AG09319 (cell line): ENCODE data around the gene BMAL2.

ENCODE experiments used
- DNase-seq: peaks from one replicate; pipeline ENCODE4 v3.0.0-alpha.2; 2010; ENCODE audit warnings: low read depth; ENCODE audit errors: extremely low read depth
- TF ChIP-seq, protein P1 (sequence below): IDR thresholded peaks from 2 replicates; pipeline ENCODE4 v1.5.1; 2011; ENCODE audit warnings: low read depth, mild to moderate bottlenecking, inconsistent platforms, low read length, moderate library complexity

The BMAL2 gene

DNA sequence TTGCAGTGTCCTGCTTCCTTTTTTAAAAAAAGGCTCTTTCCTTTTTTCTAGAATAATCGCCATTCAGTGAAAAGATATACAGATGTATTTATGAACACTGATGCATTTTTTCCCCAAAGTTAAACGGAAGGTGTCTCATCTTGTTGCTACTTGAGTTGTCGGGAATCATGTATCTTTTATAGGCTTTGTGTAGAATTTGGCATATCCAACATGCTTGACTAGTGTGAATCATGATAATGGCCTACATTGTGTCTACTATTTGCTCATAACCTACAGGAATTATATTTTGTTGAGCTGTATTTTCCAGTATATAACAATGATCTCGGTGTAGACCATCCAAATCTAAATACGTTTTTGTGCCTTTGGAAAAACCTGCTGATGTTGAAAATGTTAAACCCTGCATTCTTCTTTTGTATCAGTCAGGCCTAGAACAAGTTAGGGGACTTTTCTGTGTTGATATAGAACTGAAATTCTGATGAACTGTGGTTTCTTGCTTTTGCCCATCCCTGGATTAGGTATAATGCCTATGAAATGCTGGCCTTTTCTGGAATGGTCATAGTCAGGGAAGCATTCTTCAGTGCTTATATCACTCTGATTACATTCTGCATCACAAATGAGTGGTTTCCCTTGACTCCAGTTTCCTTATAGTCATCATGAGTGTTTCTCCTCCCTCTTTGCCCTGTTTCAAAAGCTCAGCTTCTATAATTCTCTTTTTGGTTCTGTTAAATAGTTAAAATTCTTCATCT, 10.8 kb downstream of the BMAL2 start:
- DNase-seq = peak; percentile 71

DNA sequence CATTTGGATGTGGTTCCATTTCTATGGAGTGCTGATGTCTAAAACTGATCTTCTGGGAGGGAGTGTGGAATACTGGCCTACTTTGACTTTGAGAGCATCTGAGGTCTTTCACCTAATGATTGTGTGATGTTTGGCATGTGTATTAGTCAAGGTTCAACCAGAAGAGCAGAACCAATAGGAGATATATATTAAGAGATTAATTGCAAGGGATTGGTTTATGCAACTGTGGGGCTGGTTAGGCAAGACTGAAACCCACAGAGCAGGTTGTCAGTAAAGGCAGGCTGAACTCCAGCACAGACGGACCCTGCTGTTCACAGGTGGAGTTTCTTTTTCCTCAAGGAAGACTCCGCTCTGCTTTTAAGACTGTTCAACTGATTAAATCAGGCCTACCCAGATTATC, 11.6 kb downstream of the BMAL2 start:
- TF ChIP-seq, protein P1, sequence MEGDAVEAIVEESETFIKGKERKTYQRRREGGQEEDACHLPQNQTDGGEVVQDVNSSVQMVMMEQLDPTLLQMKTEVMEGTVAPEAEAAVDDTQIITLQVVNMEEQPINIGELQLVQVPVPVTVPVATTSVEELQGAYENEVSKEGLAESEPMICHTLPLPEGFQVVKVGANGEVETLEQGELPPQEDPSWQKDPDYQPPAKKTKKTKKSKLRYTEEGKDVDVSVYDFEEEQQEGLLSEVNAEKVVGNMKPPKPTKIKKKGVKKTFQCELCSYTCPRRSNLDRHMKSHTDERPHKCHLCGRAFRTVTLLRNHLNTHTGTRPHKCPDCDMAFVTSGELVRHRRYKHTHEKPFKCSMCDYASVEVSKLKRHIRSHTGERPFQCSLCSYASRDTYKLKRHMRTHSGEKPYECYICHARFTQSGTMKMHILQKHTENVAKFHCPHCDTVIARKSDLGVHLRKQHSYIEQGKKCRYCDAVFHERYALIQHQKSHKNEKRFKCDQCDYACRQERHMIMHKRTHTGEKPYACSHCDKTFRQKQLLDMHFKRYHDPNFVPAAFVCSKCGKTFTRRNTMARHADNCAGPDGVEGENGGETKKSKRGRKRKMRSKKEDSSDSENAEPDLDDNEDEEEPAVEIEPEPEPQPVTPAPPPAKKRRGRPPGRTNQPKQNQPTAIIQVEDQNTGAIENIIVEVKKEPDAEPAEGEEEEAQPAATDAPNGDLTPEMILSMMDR = no peak
- DNase-seq = no peak

More for the DNA sequence above, 10.8 kb downstream of the BMAL2 start:
- TF ChIP-seq, protein P1 = no peak

DNA sequence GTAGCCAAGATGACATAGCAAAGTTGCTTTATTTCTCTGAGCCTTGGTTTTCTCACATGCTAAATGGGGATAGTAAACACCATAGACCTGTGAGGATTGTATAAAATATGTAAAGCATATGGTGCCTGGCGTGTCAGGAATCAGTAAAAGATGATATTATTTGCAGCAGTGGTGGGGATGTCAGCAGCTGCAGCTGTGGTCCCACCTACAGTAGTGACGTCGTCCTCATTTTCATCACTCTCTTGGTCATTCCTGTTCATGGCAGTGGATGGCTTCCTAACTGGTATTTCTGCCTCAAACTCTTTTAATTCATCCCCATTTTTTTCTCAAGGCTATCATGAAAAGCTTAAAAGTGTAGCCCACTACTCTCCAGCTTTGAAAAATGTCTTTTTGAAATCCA, 12.1 kb downstream of the BMAL2 start:
- TF ChIP-seq, protein P1 = no peak
- DNase-seq = no peak

DNA sequence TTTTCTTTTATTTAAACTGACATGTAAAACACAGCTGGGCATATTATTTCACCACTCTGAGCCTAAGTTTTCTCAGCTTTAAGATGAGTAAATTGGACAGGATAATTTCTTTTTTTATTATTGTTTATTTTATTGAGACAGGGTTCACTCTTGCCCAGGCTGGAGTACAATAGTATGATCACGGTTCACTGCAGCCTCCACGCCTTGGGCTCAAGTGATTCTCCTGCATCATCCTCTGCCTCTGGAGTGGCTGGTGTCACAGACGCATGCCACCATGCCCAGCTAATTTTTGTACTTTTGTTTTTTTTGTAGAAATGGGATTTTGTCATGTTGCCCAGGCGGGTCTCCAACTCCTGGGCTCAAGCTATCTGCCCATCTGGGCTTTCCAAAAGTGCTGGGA, 12.7 kb downstream of the BMAL2 start:
- TF ChIP-seq, protein P1 = no peak
- no peak for DNase-seq

DNA sequence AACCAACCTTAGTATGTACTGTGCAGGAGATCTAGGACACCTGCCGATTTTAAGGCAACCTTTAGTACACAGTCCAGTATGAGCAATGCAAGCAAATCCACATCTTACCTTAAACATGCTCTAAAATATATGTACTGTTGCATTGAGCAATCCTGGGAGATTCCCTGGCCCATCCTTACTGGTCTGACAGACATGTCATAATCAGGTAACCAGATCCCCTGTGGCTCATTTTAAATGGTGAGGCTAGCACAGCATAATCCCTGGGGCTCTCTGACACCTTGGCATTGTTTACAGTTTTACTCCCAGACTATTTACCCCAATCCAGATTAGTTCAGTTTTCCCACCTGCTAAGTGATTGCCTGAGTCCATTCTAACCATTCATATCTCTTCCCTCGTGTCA, 15.1 kb downstream of the BMAL2 start:
- no peak for DNase-seq
- TF ChIP-seq, protein P1 = no peak

DNA sequence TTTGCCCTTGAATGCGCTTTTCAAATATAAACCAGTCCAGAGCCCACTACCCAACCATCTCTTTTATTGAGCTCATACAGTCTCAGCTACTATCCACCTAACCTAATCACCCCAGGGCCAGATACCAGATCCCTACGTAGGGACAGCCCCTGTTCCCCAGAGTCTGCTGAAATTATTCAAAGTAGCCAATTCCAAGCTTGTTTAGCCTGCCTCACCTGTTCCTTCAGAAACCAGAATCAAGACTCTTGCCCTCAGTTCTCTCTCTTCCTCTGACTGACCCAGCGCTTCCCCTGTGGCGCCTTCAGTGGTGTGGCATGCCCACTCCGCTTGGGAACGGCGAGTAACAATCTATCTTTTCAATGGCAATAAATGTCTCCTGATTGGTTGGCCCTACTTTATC, 18.8 kb downstream of the BMAL2 start:
- no peak for DNase-seq
- TF ChIP-seq, protein P1 = no peak

DNA sequence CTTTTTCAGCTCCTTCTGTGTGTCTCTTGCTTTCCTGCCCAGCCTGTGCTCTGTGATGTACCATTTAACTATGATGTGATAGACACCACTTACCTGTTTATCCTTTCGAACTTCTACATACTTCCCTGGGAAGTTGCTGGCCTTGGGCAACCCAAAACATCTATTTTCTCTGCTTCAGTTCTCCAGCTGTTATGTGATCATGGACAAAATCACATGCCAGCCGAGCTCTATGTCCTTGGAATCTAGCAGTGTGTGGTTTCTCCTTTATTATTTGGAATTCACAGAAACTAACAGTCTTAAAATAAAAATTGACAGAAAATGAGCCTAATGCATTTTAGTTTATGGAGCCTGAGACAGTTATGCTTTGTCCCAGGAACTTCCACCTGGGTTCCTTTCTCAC, 22.9 kb downstream of the BMAL2 start:
- TF ChIP-seq, protein P1 = no peak
- DNase-seq = no peak
